Panc1 (cell line): ENCODE data around the gene FCRL5. TPM values are rescaled to one million over a fixed set of nuclear protein-coding genes. Genes with fewer than 3 reads are reported as not detected.

Experiments used
- ATAC-seq: fragments of 200-7000 bp; cut with Tn5 transposase; 2 replicates; pipeline ENCODE4 v1.9.1; 2020; ENCODE audit warnings: mild to moderate bottlenecking, moderate library complexity
- BruUV-seq: library from RNA; stranded (reverse); fragments of 400-500 nt; replicated peaks from 2 replicates; lab custom pipeline; 2021; lab: Mats Ljungman, UMichigan
- CTCF ChIA-PET: fragments of 300-600 bp; sonication (Branson Sonifier 250); formaldehyde crosslinking; loops from one replicate; lab custom pipeline; 2022; ENCODE audit warnings: antibody characterized with exemption; lab: Charles Lee
- POLR2A ChIA-PET: fragments of 300-600 bp; sonication (Branson Sonifier 250); formaldehyde crosslinking; loops from one replicate; lab custom pipeline; 2022; ENCODE audit warnings: antibody characterized with exemption; lab: Charles Lee
- DNase-seq: peaks from one replicate; pipeline ENCODE4 v3.0.0-alpha.2; 2010; ENCODE audit warnings: low read depth, low spot score
- H3K27ac ChIP-seq: 2 replicates; pipeline ENCODE4 v1.5.1; 2011; ENCODE audit warnings: mild to moderate bottlenecking, low read length, inconsistent platforms
- H3K27me3 ChIP-seq: fragments of 200-500 bp; sonication (Bioruptor generic); 2 replicates; pipeline ENCODE4 v1.6.0; 2014; ENCODE audit warnings: low read length, inconsistent platforms; ENCODE audit not compliant: control insufficient read depth, insufficient read depth
- H3K36me3 ChIP-seq: fragments of 200-500 bp; sonication (Bioruptor generic); 2 replicates; pipeline ENCODE4 v1.5.1; 2014; ENCODE audit warnings: inconsistent platforms, mild to moderate bottlenecking, low read length, moderate library complexity; ENCODE audit not compliant: control insufficient read depth, insufficient read depth
- H3K4me1 ChIP-seq: 2 replicates; pipeline ENCODE4 v1.5.1; 2011; ENCODE audit warnings: inconsistent platforms, mild to moderate bottlenecking, low read length, moderate library complexity; ENCODE audit not compliant: control insufficient read depth, insufficient read depth
- H3K4me3 ChIP-seq, 2 experiments: 2 replicates each; pipeline ENCODE4 v1.5.1; 2011 to 2012; ENCODE audit warnings: low read depth in 2 of 2, low read length in 2 of 2, mild to moderate bottlenecking in 2 of 2, inconsistent platforms in 1 of 2, moderate library complexity in 1 of 2
- H3K9me3 ChIP-seq: fragments of 200-500 bp; sonication (Bioruptor generic); 2 replicates; pipeline ENCODE4 v1.5.1; 2014; ENCODE audit warnings: low read depth, mild to moderate bottlenecking, inconsistent platforms, low read length, moderate library complexity; ENCODE audit not compliant: control insufficient read depth, insufficient read depth
- CTCF ChIP-seq: fragments of 450-650 bp; IDR thresholded peaks from 2 replicates; pipeline ENCODE4 v1.5.1; 2017; ENCODE audit warnings: mild to moderate bottlenecking
- POLR2AphosphoS5 ChIP-seq: IDR thresholded peaks from 2 replicates; pipeline ENCODE4 v1.6.1; 2012; ENCODE audit warnings: mild to moderate bottlenecking, low read depth, low read length, moderate library complexity
- REST ChIP-seq, 2 experiments: IDR thresholded peaks; 2 replicates each; pipeline ENCODE4 v1.6.1; 2011 to 2012; ENCODE audit warnings: low read depth in 2 of 2, control low read depth in 1 of 2, low read length in 1 of 2, mild to moderate bottlenecking in 1 of 2, moderate library complexity in 1 of 2; ENCODE audit not compliant: insufficient read depth in 1 of 2
- SIN3A ChIP-seq: IDR thresholded peaks from 2 replicates; pipeline ENCODE4 v1.6.1; 2012; ENCODE audit warnings: low read depth, mild to moderate bottlenecking, low read length, moderate library complexity, borderline replicate concordance; ENCODE audit not compliant: insufficient read depth
- TCF7L2 ChIP-seq: IDR thresholded peaks from 2 replicates; pipeline ENCODE4 v1.6.1; 2011; ENCODE audit warnings: mild to moderate bottlenecking, low read depth, low read length, inconsistent platforms
- in situ Hi-C: cut with HindIII; loops from 2 replicates; pipeline ENCODE4 v1.10.0; 2016; ENCODE audit warnings: low sequenced_read_pairs, low pct_unique_long_range_greater_than_20kb
- intact Hi-C: fragments of 100-400 bp; cut with micrococcal nuclease; formaldehyde crosslinking; loops from one replicate; pipeline ENCODE4 v1.10.0; 2022; ENCODE audit not compliant: unreplicated experiment
- total RNA-seq: library from RNA; stranded (reverse); gene quantifications from one replicate; pipeline ENCODE4 v1.2.1, GENCODE V29; 2021; ENCODE audit not compliant: unreplicated experiment

Gene FCRL5
- total RNA-seq, 1 experiment from 2014 or later: not detected

- H3K27me3 ChIP-seq: 0 out of 2 replicates have a peak, but pooled peaks cover 2% of the 10 kb centered on the region
- intact Hi-C loops (no loop called here), in situ Hi-C loops (no loop called here)
- TF ChIP-seq SIN3A: no peak
- TF ChIP-seq POLR2AphosphoS5: no peak
- no peak for TF ChIP-seq REST (IDR thresholded peaks at IDR 0.05; ENCODE audit: insufficient read depth in 1 of 2, low read depth in 2 of 2, low read length in 1 of 2)
- no peak for TF ChIP-seq TCF7L2
- TF ChIP-seq CTCF: no peak
- H3K4me3 ChIP-seq: no peak overlapping the region
- DNase-seq: no peak
- POLR2A ChIA-PET: no interaction called here
- CTCF ChIA-PET: no interaction called here
- H3K9me3 ChIP-seq: no peaks in the 10 kb centered on the region
- no peak overlapping the region for H3K27ac ChIP-seq
- BruUV-seq: no TSS peak
- no peaks in the 10 kb centered on the region for H3K36me3 ChIP-seq
- H3K4me1 ChIP-seq: no peaks in the 10 kb centered on the region
- ATAC-seq: no peak
Observed at GRCh38 chr1:157485793-157486192, 66.5 kb downstream of the FCRL5 start.

- ChIA-PET CTCF (no interaction called here), POLR2A (no interaction called here)
- no peaks in the 10 kb centered on the region for H3K4me1 ChIP-seq
- in situ Hi-C loops: no loop called here
- TF ChIP-seq REST (IDR thresholded peaks at IDR 0.05; ENCODE audit: insufficient read depth in 1 of 2, low read depth in 2 of 2, low read length in 1 of 2) (no peak), POLR2AphosphoS5 (no peak), CTCF (no peak), SIN3A (no peak), TCF7L2 (no peak)
- H3K9me3 ChIP-seq: no peaks in the 10 kb centered on the region
- intact Hi-C loops: no loop called here
- no peak overlapping the region for H3K4me3 ChIP-seq
- ATAC-seq: no peak
- no peak overlapping the region for H3K27ac ChIP-seq
- H3K27me3 ChIP-seq: 0 out of 2 replicates have a peak, but pooled peaks cover 2% of the 10 kb centered on the region
- DNase-seq: no peak
- no TSS peak for BruUV-seq
- no peaks in the 10 kb centered on the region for H3K36me3 ChIP-seq
Observed at GRCh38 chr1:157484573-157484972, 67.7 kb downstream of the FCRL5 start.
